Fibroblast of lung (primary cell): ENCODE results near the gene COL1A1. TPM values are rescaled to one million over a fixed set of nuclear protein-coding genes. Genes with fewer than 3 reads are reported as not detected.
A peak's percentile ranks its signal among the peaks of the same experiment; 100 is the strongest.

Experiments used
- DNase-seq, 2 donors: peaks; one replicate each; pipeline versions ENCODE4 v3.0.0 to v3.0.0-alpha.2; 2010; ENCODE audit warnings: low read depth in 2 of 2
- H2AFZ ChIP-seq: 2 replicates; pipeline ENCODE4 v1.5.1; 2012; ENCODE audit warnings: low read length, control low read depth, inconsistent platforms
- H3K27ac ChIP-seq: 2 replicates; pipeline ENCODE4 v1.5.1; 2011; ENCODE audit warnings: low read length, control low read depth; ENCODE audit not compliant: insufficient read depth
- H3K27me3 ChIP-seq: 2 replicates; pipeline ENCODE4 v1.5.1; 2011; ENCODE audit warnings: mild to moderate bottlenecking, low read length; ENCODE audit not compliant: control insufficient read depth, insufficient read depth
- H3K36me3 ChIP-seq: 2 replicates; pipeline ENCODE4 v1.5.1; 2011; ENCODE audit warnings: low read length; ENCODE audit not compliant: control insufficient read depth, insufficient read depth
- H3K4me1 ChIP-seq: 2 replicates; pipeline ENCODE4 v1.5.1; 2011; ENCODE audit warnings: low read length; ENCODE audit not compliant: control insufficient read depth, insufficient read depth; ENCODE audit errors: extremely low read depth
- H3K4me2 ChIP-seq: 2 replicates; pipeline ENCODE4 v1.5.1; 2011; ENCODE audit warnings: low read length, control low read depth; ENCODE audit not compliant: insufficient read depth; ENCODE audit errors: extremely low read depth
- H3K4me3 ChIP-seq, 4 experiments: fragments of 200-600 bp in 1 of 4; sonication (generic) in 1 of 4; replicated peaks in 1 of 4; 2 replicates each; pipeline ENCODE4 v1.5.1; 2011 to 2016; ENCODE audit warnings: low read length in 4 of 4, low read depth in 3 of 4, mild to moderate bottlenecking in 3 of 4, control low read depth in 2 of 4, inconsistent platforms in 1 of 4, mixed read lengths in 1 of 4; ENCODE audit not compliant: insufficient read depth in 1 of 4; ENCODE audit errors: control extremely low read depth in 1 of 4
- H3K79me2 ChIP-seq: 2 replicates; pipeline ENCODE4 v1.5.1; 2012; ENCODE audit warnings: mild to moderate bottlenecking, low read length, inconsistent platforms; ENCODE audit not compliant: control insufficient read depth, insufficient read depth
- H3K9ac ChIP-seq: 2 replicates; pipeline ENCODE4 v1.5.1; 2011; ENCODE audit warnings: mild to moderate bottlenecking, low read length, control low read depth; ENCODE audit not compliant: insufficient read depth
- H3K9me3 ChIP-seq: 2 replicates; pipeline ENCODE4 v1.5.1; 2012; ENCODE audit warnings: low read depth, low read length; ENCODE audit not compliant: control insufficient read depth, insufficient read depth
- H4K20me1 ChIP-seq: 2 replicates; pipeline ENCODE4 v1.5.1; 2011; ENCODE audit warnings: low read length; ENCODE audit not compliant: control insufficient read depth, insufficient read depth; ENCODE audit errors: extremely low read depth
- CTCF ChIP-seq, 2 donors: IDR thresholded peaks in 1 of 2; conservative IDR thresholded peaks in 1 of 2; 1 replicate in 1 of 2; 2 replicates in 1 of 2; pipeline ENCODE4 v1.5.1; 2011 to 2012; ENCODE audit warnings: low read length in 2 of 2, control low read depth in 1 of 2, inconsistent platforms in 1 of 2, low read depth in 1 of 2, mild to moderate bottlenecking in 1 of 2
- EZH2 ChIP-seq: IDR thresholded peaks from 2 replicates; pipeline ENCODE4 v1.5.1; 2012; ENCODE audit warnings: low read length, control low read depth, mild to moderate bottlenecking; ENCODE audit errors: missing control alignments
- polyA plus RNA-seq, 2 donors: library from polyadenylated mRNA; depleted of rRNA in 1 of 2; stranded (reverse) in 1 of 2; unstranded in 1 of 2; fragments of >200 nt; gene quantifications; 2 replicates each; pipeline ENCODE4 v1.2.1, GENCODE V29; 2011 to 2012; ENCODE audit warnings: missing spikeins in 1 of 2
- total RNA-seq: library from RNA; depleted of rRNA; stranded (reverse); fragments of >200 nt; gene quantifications from 2 replicates; pipeline ENCODE4 v1.2.1, GENCODE V29; 2014

The COL1A1 gene
- total and polyA plus RNA-seq, 2 donors (not counting 1 experiment from before 2014, with no cell fraction given) = 541 to 584 TPM

GRCh38 chr17:50147841-50148225 is 53.6 kb downstream of the COL1A1 start:
- H3K79me2 ChIP-seq = peaks cover 74% of the 10 kb centered on the region
- H3K9me3 ChIP-seq = no peaks in the 10 kb centered on the region
- peak in 1 of 2 donors; percentile 31 for DNase-seq
- H3K4me3 ChIP-seq = peak overlapping the region; percentile 72 to 84 (median 79)
- H2AFZ ChIP-seq = no peak overlapping the region
- H3K36me3 ChIP-seq = peaks cover 14% of the 10 kb centered on the region
- peak overlapping the region; percentile 60 for H3K27ac ChIP-seq
- H3K27me3 ChIP-seq = no peaks in the 10 kb centered on the region
- no peak for TF ChIP-seq CTCF (conservative IDR thresholded peaks at IDR 0.05 in 1 of 2, IDR thresholded peaks at IDR 0.05 in 1 of 2; ENCODE audit: low read depth in 1 of 2, low read length in 2 of 2)
- TF ChIP-seq EZH2 = no peak
- H3K4me2 ChIP-seq = peak overlapping the region; percentile 98
- peak overlapping the region; percentile 65 for H3K9ac ChIP-seq
- peaks cover 26% of the 10 kb centered on the region for H3K4me1 ChIP-seq
- H4K20me1 ChIP-seq = no peaks in the 10 kb centered on the region

- peak overlapping the region; percentile 98 for H3K4me2 ChIP-seq
- peak overlapping the region; percentile 72 to 84 (median 79) for H3K4me3 ChIP-seq
- H4K20me1 ChIP-seq = no peaks in the 10 kb centered on the region
- no peak overlapping the region for H2AFZ ChIP-seq
- H3K9ac ChIP-seq = peak overlapping the region; percentile 4
- peaks cover 79% of the 10 kb centered on the region for H3K79me2 ChIP-seq
- no peak for TF ChIP-seq EZH2
- no peak for TF ChIP-seq CTCF (conservative IDR thresholded peaks at IDR 0.05 in 1 of 2, IDR thresholded peaks at IDR 0.05 in 1 of 2; ENCODE audit: low read depth in 1 of 2, low read length in 2 of 2)
- no peaks in the 10 kb centered on the region for H3K9me3 ChIP-seq
- DNase-seq = no peak
- H3K27ac ChIP-seq = peak overlapping the region; percentile 60
- H3K27me3 ChIP-seq = no peaks in the 10 kb centered on the region
- peaks cover 22% of the 10 kb centered on the region for H3K4me1 ChIP-seq
- H3K36me3 ChIP-seq = peaks cover 17% of the 10 kb centered on the region
These were observed 54.3 kb downstream of the COL1A1 start for GRCh38 chr17:50146927-50147665.

- H3K9ac ChIP-seq = no peak overlapping the region
- H3K79me2 ChIP-seq = peaks cover 84% of the 10 kb centered on the region
- H3K4me3 ChIP-seq = peak overlapping the region; percentile 72 to 84 (median 79)
- H2AFZ ChIP-seq = no peak overlapping the region
- TF ChIP-seq CTCF (conservative IDR thresholded peaks at IDR 0.05 in 1 of 2, IDR thresholded peaks at IDR 0.05 in 1 of 2; ENCODE audit: low read depth in 1 of 2, low read length in 2 of 2) = no peak
- no peak for TF ChIP-seq EZH2
- no peak for DNase-seq
- peak overlapping the region; percentile 60 for H3K27ac ChIP-seq
- peak overlapping the region; percentile 98 for H3K4me2 ChIP-seq
- H3K4me1 ChIP-seq = peaks cover 22% of the 10 kb centered on the region
- H3K27me3 ChIP-seq = no peaks in the 10 kb centered on the region
- no peaks in the 10 kb centered on the region for H4K20me1 ChIP-seq
- H3K9me3 ChIP-seq = no peaks in the 10 kb centered on the region
- H3K36me3 ChIP-seq = peaks cover 22% of the 10 kb centered on the region
These were observed 55.1 kb downstream of the COL1A1 start for GRCh38 chr17:50146230-50146926.
